Ecto neural progenitor cell (in vitro differentiated cells): ENCODE measurements around the gene LIMK1.
A peak's percentile ranks its signal among the peaks of the same experiment; 100 is the strongest.
"Not testable (repeated sequence)": the region's sequence is repeated elsewhere in the genome, so short reads cannot be mapped to it uniquely, and the experiment has no call there.

Experiments used
- DNase-seq: peaks from one replicate; pipeline ENCODE4 v3.0.0-alpha.2; 2018; ENCODE audit warnings: low spot score

The LIMK1 gene

GRCh38 chr7:74083117-74083876 lies at the start of gene LIMK1:
Gene LIMK1 (plus strand): TSS chr7:74083804. CDS start chr7:74083991, 187 bp downstream.
- peak; percentile 93 for DNase-seq

GRCh38 chr7:74037609-74038008 lies 46.0 kb upstream of the LIMK1 start:
- peak; percentile 34 for DNase-seq

GRCh38 chr7:74038194-74038961 lies 45.2 kb upstream of the LIMK1 start:
- DNase-seq: peak; percentile 41

GRCh38 chr7:74039337-74039736 lies 44.3 kb upstream of the LIMK1 start:
- no peak for DNase-seq

GRCh38 chr7:74040101-74040790 lies 43.4 kb upstream of the LIMK1 start:
- peak; percentile 35 for DNase-seq

- DNase-seq: no peak
These were observed 42.6 kb upstream of the LIMK1 start for GRCh38 chr7:74040791-74041520.

- no peak for DNase-seq
These were observed 40.7 kb upstream of the LIMK1 start for GRCh38 chr7:74042746-74043522.

GRCh38 chr7:74043523-74043951 lies 40.1 kb upstream of the LIMK1 start:
- DNase-seq: no peak

GRCh38 chr7:74044366-74045350 lies 38.9 kb upstream of the LIMK1 start:
- no peak for DNase-seq

GRCh38 chr7:74046581-74046980 lies 37.0 kb upstream of the LIMK1 start:
- not testable (repeated sequence) for DNase-seq

GRCh38 chr7:74047804-74048380 lies 35.7 kb upstream of the LIMK1 start:
- DNase-seq: no peak

- DNase-seq: no peak
These were observed 34.5 kb upstream of the LIMK1 start for GRCh38 chr7:74048999-74049599.

- no peak for DNase-seq
These were observed 33.4 kb upstream of the LIMK1 start for GRCh38 chr7:74049997-74050798.

- DNase-seq: no peak
These were observed 32.4 kb upstream of the LIMK1 start for GRCh38 chr7:74051193-74051592.

- DNase-seq: no peak
These were observed 31.8 kb upstream of the LIMK1 start for GRCh38 chr7:74051629-74052410.

- DNase-seq: no peak
These were observed 31.0 kb upstream of the LIMK1 start for GRCh38 chr7:74052628-74053027.

- no peak for DNase-seq
These were observed 29.9 kb upstream of the LIMK1 start for GRCh38 chr7:74053589-74054186.
